PC-3 (cell line): ENCODE results near the gene VGLL1. TPM values are rescaled to one million over a fixed set of nuclear protein-coding genes. Genes with fewer than 3 reads are reported as not detected.

Experiments used
- ATAC-seq: fragments of 200-7000 bp; cut with Tn5 transposase; 2 replicates; pipeline ENCODE4 v1.9.1; 2020; ENCODE audit warnings: mild to moderate bottlenecking, moderate library complexity
- BruUV-seq: library from RNA; stranded (reverse); fragments of 400-500 nt; replicated peaks from 2 replicates; lab custom pipeline; 2021; lab: Mats Ljungman, UMichigan
- CTCF ChIA-PET: fragments of 300-600 bp; sonication (Branson Sonifier 250); formaldehyde crosslinking; loops from one replicate; lab custom pipeline; 2022; ENCODE audit warnings: antibody characterized with exemption; lab: Charles Lee
- POLR2A ChIA-PET: fragments of 300-600 bp; sonication (Branson Sonifier 250); formaldehyde crosslinking; loops from one replicate; lab custom pipeline; 2022; ENCODE audit warnings: antibody characterized with exemption; ENCODE audit not compliant: unreplicated experiment; lab: Charles Lee
- DNase-seq: peaks from one replicate; pipeline ENCODE4 v3.0.0-alpha.2; 2015
- H2AFZ ChIP-seq: fragments of 300-600 bp; sonication (generic); 2 replicates; pipeline ENCODE4 v1.6.0; 2016; ENCODE audit warnings: antibody characterized with exemption, low read length
- H3F3A ChIP-seq: fragments of 300-600 bp; sonication (generic); one replicate; pipeline ENCODE4 v1.6.0; 2017; ENCODE audit warnings: antibody characterized with exemption, low read length, control low read depth, mild to moderate bottlenecking; ENCODE audit not compliant: unreplicated experiment
- H3K27ac ChIP-seq: fragments of 300-600 bp; sonication (generic); 2 replicates; pipeline ENCODE4 v1.5.1; 2016; ENCODE audit warnings: mild to moderate bottlenecking, low read length
- H3K27me3 ChIP-seq: fragments of 300-600 bp; sonication (generic); 2 replicates; pipeline ENCODE4 v1.6.1; 2016; ENCODE audit warnings: low read length, mixed read lengths
- H3K36me3 ChIP-seq: fragments of 300-600 bp; sonication (generic); 2 replicates; pipeline ENCODE4 v1.6.1; 2016; ENCODE audit warnings: low read depth, mixed run types, low read length, mixed read lengths
- H3K4me1 ChIP-seq: fragments of 300-600 bp; sonication (generic); 2 replicates; pipeline ENCODE4 v1.5.1; 2016; ENCODE audit warnings: low read length; ENCODE audit not compliant: insufficient read depth
- H3K4me2 ChIP-seq: fragments of 300-600 bp; sonication (generic); 2 replicates; pipeline ENCODE4 v1.6.0; 2016; ENCODE audit warnings: low read length
- H3K4me3 ChIP-seq: fragments of 300-600 bp; sonication (generic); 2 replicates; pipeline ENCODE4 v1.5.1; 2016; ENCODE audit warnings: mild to moderate bottlenecking, low read length, mixed read lengths
- H3K79me2 ChIP-seq: fragments of 300-600 bp; sonication (generic); 2 replicates; pipeline ENCODE4 v1.6.1; 2017; ENCODE audit warnings: low read length, mixed read lengths
- H3K9ac ChIP-seq: fragments of 300-600 bp; sonication (generic); 2 replicates; pipeline ENCODE4 v1.6.0; 2016; ENCODE audit warnings: mild to moderate bottlenecking, low read length
- H3K9me2 ChIP-seq: fragments of 300-600 bp; sonication (generic); replicated peaks from 2 replicates; pipeline ENCODE4 v1.6.1; 2016; ENCODE audit warnings: mixed run types, low read length, mixed read lengths
- H3K9me3 ChIP-seq: fragments of 300-600 bp; sonication (generic); 2 replicates; pipeline ENCODE4 v1.6.1; 2016; ENCODE audit warnings: low read length, mixed read lengths
- H4K20me1 ChIP-seq: fragments of 300-600 bp; sonication (generic); 2 replicates; pipeline ENCODE4 v1.6.1; 2016; ENCODE audit warnings: low read length, mixed read lengths
- CTCF ChIP-seq: fragments of 300-600 bp; sonication (generic); conservative IDR thresholded peaks from 2 replicates; pipeline ENCODE4 v1.5.1; 2017; ENCODE audit warnings: antibody characterized with exemption, low read depth, mild to moderate bottlenecking, low read length
- EZH2 ChIP-seq: fragments of 300-600 bp; sonication (generic); IDR thresholded peaks from one replicate; pipeline ENCODE4 v1.6.1; 2017; ENCODE audit warnings: antibody characterized with exemption, mild to moderate bottlenecking, low read length; ENCODE audit not compliant: unreplicated experiment
- EZH2phosphoT487 ChIP-seq: fragments of 300-600 bp; sonication (generic); IDR thresholded peaks from 2 replicates; pipeline ENCODE4 v1.6.1; 2018; ENCODE audit warnings: mild to moderate bottlenecking, antibody characterized with exemption, low read length, borderline replicate concordance
- intact Hi-C: fragments of 100-400 bp; cut with micrococcal nuclease; formaldehyde crosslinking; loops from 2 replicates; pipeline ENCODE4 v1.9.0; 2023
- total RNA-seq: library from RNA; depleted of rRNA; stranded (reverse); fragments of >200 nt; gene quantifications from 2 replicates; pipeline ENCODE4 v1.2.3, GENCODE V29; 2014

The VGLL1 gene
- total RNA-seq, 1 experiment from 2014 or later, result 5.3 TPM

- Histone ChIP-seq H3K4me1 (no peaks in the 10 kb centered on the region), H3K9ac (no peak overlapping the region), H4K20me1 (no peaks in the 10 kb centered on the region), H3K4me3 (no peak overlapping the region), H3K27ac (no peak overlapping the region), H3F3A (no peaks in the 10 kb centered on the region), H3K9me3 (no peaks in the 10 kb centered on the region), H3K9me2 (no peaks in the 10 kb centered on the region), H2AFZ (no peak overlapping the region), H3K27me3 (no peaks in the 10 kb centered on the region), H3K36me3 (no peaks in the 10 kb centered on the region), H3K79me2 (no peaks in the 10 kb centered on the region), H3K4me2 (no peak overlapping the region)
- POLR2A ChIA-PET, result no interaction called here
- BruUV-seq, result no TSS peak
- intact Hi-C loops, result no loop called here
- CTCF ChIA-PET, result no interaction called here
- ATAC-seq, result no peak
- DNase-seq, result no peak
- TF ChIP-seq EZH2phosphoT487 (no peak), EZH2 (no peak), CTCF (no peak)
Measured at GRCh38 chrX:136540226-136540625, 8.2 kb downstream of the VGLL1 start.

DNA sequence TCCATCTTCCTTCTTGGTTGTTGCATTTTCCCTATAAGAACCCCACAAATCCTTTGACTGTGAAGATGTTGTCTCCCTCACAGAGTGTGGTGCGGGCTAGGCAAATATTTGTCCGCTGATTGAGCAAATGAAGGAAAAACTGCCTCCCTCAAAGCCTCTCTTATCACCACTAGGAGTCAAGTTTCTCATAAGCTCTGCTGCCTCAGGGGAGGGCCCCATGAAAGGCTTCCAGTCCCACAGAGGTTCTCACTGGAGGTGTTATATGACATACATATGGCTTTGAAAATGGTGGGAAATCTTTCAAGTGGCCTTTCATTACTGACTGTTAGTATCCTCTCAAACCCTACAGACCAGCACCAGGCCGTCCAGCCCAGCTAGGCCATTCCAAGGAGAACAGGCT lies 9.3 kb downstream of the VGLL1 start:
- no peaks in the 10 kb centered on the region for H4K20me1 ChIP-seq
- DNase-seq, result no peak
- H3K27ac ChIP-seq, result no peak overlapping the region
- H3K4me3 ChIP-seq, result no peak overlapping the region
- H3K27me3 ChIP-seq, result no peaks in the 10 kb centered on the region
- ATAC-seq, result no peak
- ChIA-PET CTCF (no interaction called here), POLR2A (no interaction called here)
- no peaks in the 10 kb centered on the region for H3K36me3 ChIP-seq
- no peaks in the 10 kb centered on the region for H3K4me1 ChIP-seq
- no TSS peak for BruUV-seq
- intact Hi-C loops, result no loop called here
- no peak overlapping the region for H3K9ac ChIP-seq
- no peaks in the 10 kb centered on the region for H3K9me2 ChIP-seq
- H2AFZ ChIP-seq, result no peak overlapping the region
- no peaks in the 10 kb centered on the region for H3K9me3 ChIP-seq
- TF ChIP-seq CTCF (no peak), EZH2 (no peak), EZH2phosphoT487 (no peak)
- H3F3A ChIP-seq, result no peaks in the 10 kb centered on the region
- no peaks in the 10 kb centered on the region for H3K79me2 ChIP-seq
- no peak overlapping the region for H3K4me2 ChIP-seq

- no peak for DNase-seq
- POLR2A ChIA-PET, result no interaction called here
- Histone ChIP-seq H4K20me1 (no peaks in the 10 kb centered on the region), H3K9me3 (no peaks in the 10 kb centered on the region), H3K4me1 (no peaks in the 10 kb centered on the region), H3K9ac (no peak overlapping the region), H3F3A (no peaks in the 10 kb centered on the region), H3K27ac (no peak overlapping the region), H3K79me2 (no peaks in the 10 kb centered on the region), H2AFZ (no peak overlapping the region), H3K9me2 (no peaks in the 10 kb centered on the region), H3K36me3 (no peaks in the 10 kb centered on the region), H3K4me2 (no peak overlapping the region), H3K4me3 (no peak overlapping the region), H3K27me3 (no peaks in the 10 kb centered on the region)
- no TSS peak for BruUV-seq
- CTCF ChIA-PET, result no interaction called here
- intact Hi-C loops, result no loop called here
- TF ChIP-seq EZH2 (no peak), CTCF (no peak), EZH2phosphoT487 (no peak)
- ATAC-seq, result no peak
Measured at GRCh38 chrX:136542281-136542680, 10.3 kb downstream of the VGLL1 start.
